DND-41 (cell line): ENCODE results near the gene SHISA9.

ENCODE experiments used
- ATAC-seq: fragments of 200-7000 bp; cut with Tn5 transposase; 3 replicates; pipeline ENCODE4 v1.9.1; 2021; ENCODE audit warnings: low read depth; ENCODE audit not compliant: insufficient read depth
- DNase-seq: peaks from one replicate; pipeline ENCODE4 v3.0.0-alpha.2; 2020
- H2AFZ ChIP-seq: 2 replicates; pipeline ENCODE4 v1.6.0; 2012; ENCODE audit warnings: low read depth, low read length
- H3K27ac ChIP-seq: 2 replicates; pipeline ENCODE4 v1.5.1; 2012; ENCODE audit warnings: low read length, inconsistent platforms
- H3K27me3 ChIP-seq: fragments of 200-600 bp; sonication (generic); 2 replicates; pipeline ENCODE4 v1.6.0; 2012; ENCODE audit warnings: low read length, mild to moderate bottlenecking, inconsistent platforms; ENCODE audit not compliant: insufficient read depth, poor library complexity
- H3K36me3 ChIP-seq: 2 replicates; pipeline ENCODE4 v1.5.1; 2012; ENCODE audit warnings: low read length, inconsistent platforms; ENCODE audit not compliant: insufficient read depth
- H3K4me1 ChIP-seq: 2 replicates; pipeline ENCODE4 v1.5.1; 2012; ENCODE audit warnings: mild to moderate bottlenecking, low read length; ENCODE audit not compliant: insufficient read depth
- H3K4me2 ChIP-seq: 2 replicates; pipeline ENCODE4 v1.6.0; 2012; ENCODE audit warnings: mild to moderate bottlenecking, moderate library complexity, low read length, inconsistent platforms; ENCODE audit not compliant: insufficient read depth
- H3K4me3 ChIP-seq, 2 experiments: fragments of 200-600 bp in 1 of 2; shearing (Covaris generic) in 1 of 2; 2 replicates each; pipeline ENCODE4 v1.5.1; 2012 to 2016; ENCODE audit warnings: inconsistent platforms in 2 of 2, low read length in 2 of 2, mild to moderate bottlenecking in 2 of 2, low read depth in 1 of 2, moderate library complexity in 1 of 2
- H3K79me2 ChIP-seq: 2 replicates; pipeline ENCODE4 v1.6.0; 2012; ENCODE audit warnings: low read length, inconsistent platforms; ENCODE audit not compliant: insufficient read depth
- H3K9ac ChIP-seq: 2 replicates; pipeline ENCODE4 v1.6.0; 2012; ENCODE audit warnings: low read depth, mild to moderate bottlenecking, inconsistent platforms, low read length, moderate library complexity
- H3K9me3 ChIP-seq: 2 replicates; pipeline ENCODE4 v1.5.1; 2012; ENCODE audit warnings: low read length, moderate library complexity, mild to moderate bottlenecking, inconsistent platforms; ENCODE audit not compliant: insufficient read depth, severe bottlenecking
- H4K20me1 ChIP-seq: 2 replicates; pipeline ENCODE4 v1.6.0; 2012; ENCODE audit warnings: low read length; ENCODE audit not compliant: insufficient read depth
- CTCF ChIP-seq: IDR thresholded peaks from 2 replicates; pipeline ENCODE4 v1.5.1; 2012; ENCODE audit warnings: borderline replicate concordance, low read length, moderate library complexity, mild to moderate bottlenecking; ENCODE audit not compliant: poor library complexity, severe bottlenecking; ENCODE audit errors: extremely low read depth
- EZH2 ChIP-seq: IDR thresholded peaks from 3 replicates; pipeline ENCODE4 v1.6.1; 2012; ENCODE audit warnings: borderline replicate concordance, low read depth, mild to moderate bottlenecking, moderate library complexity, low read length, inconsistent platforms; ENCODE audit not compliant: severe bottlenecking

SHISA9 gene

GRCh38 chr16:13100970-13101369, 199.6 kb downstream of the SHISA9 start:
- Histone ChIP-seq H3K79me2 (no peaks in the 10 kb centered on the region), H3K9me3 (no peaks in the 10 kb centered on the region), H3K4me2 (no peak overlapping the region), H3K27ac (no peak overlapping the region), H3K4me1 (no peaks in the 10 kb centered on the region), H3K36me3 (no peaks in the 10 kb centered on the region), H3K4me3 (no peak overlapping the region), H3K27me3 (no peaks in the 10 kb centered on the region), H2AFZ (no peak overlapping the region), H3K9ac (no peak overlapping the region), H4K20me1 (no peaks in the 10 kb centered on the region)
- ATAC-seq: no peak
- TF ChIP-seq CTCF (no peak), EZH2 (no peak)
- DNase-seq: no peak

- Histone ChIP-seq H3K36me3 (no peaks in the 10 kb centered on the region), H3K27me3 (no peaks in the 10 kb centered on the region), H3K4me1 (no peaks in the 10 kb centered on the region), H4K20me1 (no peaks in the 10 kb centered on the region), H3K27ac (no peak overlapping the region), H3K79me2 (no peaks in the 10 kb centered on the region), H3K4me3 (no peak overlapping the region), H3K9me3 (no peaks in the 10 kb centered on the region), H2AFZ (no peak overlapping the region), H3K9ac (no peak overlapping the region), H3K4me2 (no peak overlapping the region)
- DNase-seq: no peak
- TF ChIP-seq EZH2 (no peak), CTCF (no peak)
- ATAC-seq: no peak
Measured at GRCh38 chr16:13101828-13102227, 200.4 kb downstream of the SHISA9 start.

GRCh38 chr16:13102401-13102800, 201.0 kb downstream of the SHISA9 start:
- Histone ChIP-seq H3K9me3 (no peaks in the 10 kb centered on the region), H3K27ac (no peak overlapping the region), H3K4me3 (no peak overlapping the region), H3K4me2 (no peak overlapping the region), H3K4me1 (no peaks in the 10 kb centered on the region), H3K9ac (no peak overlapping the region), H4K20me1 (no peaks in the 10 kb centered on the region), H3K79me2 (no peaks in the 10 kb centered on the region), H3K36me3 (no peaks in the 10 kb centered on the region), H2AFZ (no peak overlapping the region), H3K27me3 (no peaks in the 10 kb centered on the region)
- DNase-seq (no peak), ATAC-seq (no peak)
- no peak for TF ChIP-seq CTCF
- no peak for TF ChIP-seq EZH2
